Epithelial cell of proximal tubule (primary cell): ENCODE measurements around the gene DKK3. TPM values are rescaled to one million over a fixed set of nuclear protein-coding genes. Genes with fewer than 3 reads are reported as not detected.

Experiments
- DNase-seq: peaks from one replicate; pipeline ENCODE4 v3.0.0-alpha.2; 2011; ENCODE audit warnings: low read depth
- H3K4me3 ChIP-seq: 2 replicates; pipeline ENCODE4 v1.5.1; 2011; ENCODE audit warnings: low read depth, mild to moderate bottlenecking, low read length
- CTCF ChIP-seq: conservative IDR thresholded peaks from 2 replicates; pipeline ENCODE4 v1.5.1; 2012; ENCODE audit warnings: low read depth, mild to moderate bottlenecking, low read length
- total RNA-seq: library from RNA; depleted of rRNA; stranded (reverse); fragments of >200 nt; gene quantifications from 2 replicates; pipeline ENCODE4 v1.2.3, GENCODE V29; 2015

The DKK3 gene
- total RNA-seq, 1 donor from 2014 or later: 133 TPM

- TF ChIP-seq CTCF: no peak
- no peak for DNase-seq
Observed at GRCh38 chr11:11963067-11963466, 45.4 kb downstream of the DKK3 start.

GRCh38 chr11:11961399-11962028 lies 46.9 kb downstream of the DKK3 start:
- no peak for TF ChIP-seq CTCF
- DNase-seq: no peak
- H3K4me3 ChIP-seq: no peak overlapping the region

More at GRCh38 chr11:11963067-11963466, 45.4 kb downstream of the DKK3 start:
- no peak overlapping the region for H3K4me3 ChIP-seq

GRCh38 chr11:11960687-11961086 lies 47.7 kb downstream of the DKK3 start:
- no peak for DNase-seq
- no peak overlapping the region for H3K4me3 ChIP-seq
- no peak for TF ChIP-seq CTCF

GRCh38 chr11:11959601-11960000 lies 48.8 kb downstream of the DKK3 start:
- TF ChIP-seq CTCF: no peak
- no peak for DNase-seq
- H3K4me3 ChIP-seq: no peak overlapping the region

- no peak for DNase-seq
- no peak for TF ChIP-seq CTCF
Observed at GRCh38 chr11:11958403-11959231, 49.8 kb downstream of the DKK3 start.

GRCh38 chr11:11956006-11956405 lies 52.4 kb downstream of the DKK3 start:
- TF ChIP-seq CTCF: no peak
- DNase-seq: no peak

More at GRCh38 chr11:11958403-11959231, 49.8 kb downstream of the DKK3 start:
- no peak overlapping the region for H3K4me3 ChIP-seq

More at GRCh38 chr11:11956006-11956405, 52.4 kb downstream of the DKK3 start:
- no peak overlapping the region for H3K4me3 ChIP-seq
